ENCODE results near the gene PPP1R16B. TPM values are rescaled to one million over a fixed set of nuclear protein-coding genes. Genes with fewer than 3 reads are reported as not detected.
"Not testable (repeated sequence)": the region's sequence is repeated elsewhere in the genome, so short reads cannot be mapped to it uniquely, and the experiment has no call there.

PPP1R16B gene
- total RNA-seq, 1 donor from 2014 or later = 56.1 TPM

- intact Hi-C loops (cut with micrococcal nuclease) = no loop called here
These were observed 14.2 kb upstream of the PPP1R16B start for GRCh38 chr20:38791291-38791690.

- intact Hi-C loops (cut with micrococcal nuclease) = no loop called here
These were observed 13.6 kb upstream of the PPP1R16B start for GRCh38 chr20:38791940-38792339.

- intact Hi-C loops (cut with micrococcal nuclease) = not testable (repeated sequence)
These were observed 11.4 kb upstream of the PPP1R16B start for GRCh38 chr20:38794057-38794456.

- intact Hi-C loops (cut with micrococcal nuclease) = loop anchor here (5.0 kb wide), 1 partner anchor 36 kb away; no protein-coding TSS in a partner anchor
These were observed 7.2 kb upstream of the PPP1R16B start for GRCh38 chr20:38798266-38798665.

GRCh38 chr20:38799203-38799602 lies 6.3 kb upstream of the PPP1R16B start:
- intact Hi-C loops (cut with micrococcal nuclease) = loop anchor here (5.0 kb wide), 1 partner anchor 37 kb away; no protein-coding TSS in a partner anchor

- intact Hi-C loops (cut with micrococcal nuclease) = no loop called here
These were observed 4.6 kb upstream of the PPP1R16B start for GRCh38 chr20:38800882-38801281.

GRCh38 chr20:38804221-38804620 lies 1.3 kb upstream of the PPP1R16B start:
- intact Hi-C loops (cut with micrococcal nuclease) = loop anchor here (2.0 kb wide), 2 partner anchors 39 to 159 kb away; partner anchors contain the start of gene DHX35

- intact Hi-C loops (cut with micrococcal nuclease) = loop anchor here (1.0 to 2.0 kb wide), 5 partner anchors 38 to 158 kb away; partner anchors contain the start of genes ACTR5, DHX35 and FAM83D
These were observed 605 bp upstream of the PPP1R16B start for GRCh38 chr20:38804682-38805501.

GRCh38 chr20:38805958-38806854 lies 709 bp downstream of the PPP1R16B start:
- intact Hi-C loops (cut with micrococcal nuclease) = loop anchor here (1.0 to 2.0 kb wide), 5 partner anchors 37 to 157 kb away; partner anchors contain the start of genes ACTR5, DHX35 and FAM83D

GRCh38 chr20:38806855-38807655 lies 1.6 kb downstream of the PPP1R16B start:
- intact Hi-C loops (cut with micrococcal nuclease) = loop anchor here (1.0 kb wide), 1 partner anchor 86 kb away; no protein-coding TSS in a partner anchor

- intact Hi-C loops (cut with micrococcal nuclease) = loop anchor here (2.0 kb wide), 1 partner anchor 163 kb away; no protein-coding TSS in a partner anchor
These were observed 4.4 kb downstream of the PPP1R16B start for GRCh38 chr20:38809942-38810341.

GRCh38 chr20:38810926-38811630 lies 5.6 kb downstream of the PPP1R16B start:
- intact Hi-C loops (cut with micrococcal nuclease) = no loop called here

- intact Hi-C loops (cut with micrococcal nuclease) = no loop called here
These were observed 6.3 kb downstream of the PPP1R16B start for GRCh38 chr20:38811769-38812168.

- intact Hi-C loops (cut with micrococcal nuclease) = no loop called here
These were observed 6.7 kb downstream of the PPP1R16B start for GRCh38 chr20:38812182-38812581.

- intact Hi-C loops (cut with micrococcal nuclease) = no loop called here
These were observed 7.4 kb downstream of the PPP1R16B start for GRCh38 chr20:38812709-38813573.

- intact Hi-C loops (cut with micrococcal nuclease) = not testable (repeated sequence)
These were observed 8.1 kb downstream of the PPP1R16B start for GRCh38 chr20:38813574-38813962.

- intact Hi-C loops (cut with micrococcal nuclease) = no loop called here
These were observed 9.9 kb downstream of the PPP1R16B start for GRCh38 chr20:38815446-38815845.

GRCh38 chr20:38818113-38819065 lies 12.9 kb downstream of the PPP1R16B start:
- intact Hi-C loops (cut with micrococcal nuclease) = no loop called here

Measured in T-helper 2 cell treated with Interferon-gamma antibody and Interleukin-4, amounts not matched to agents 100 ng/mL and 5 ng/mL, for 36 hours (primary cell).